GM10847 (cell line): ENCODE measurements around the gene WNK1.

Experiments
- POLR2A ChIP-seq: IDR thresholded peaks from 2 replicates; pipeline ENCODE4 v1.6.1; 2011; ENCODE audit not compliant: insufficient read length; ENCODE audit errors: extremely low read depth

The WNK1 gene

GRCh38 chr12:865614-866013, 113.2 kb downstream of the WNK1 start:
- no peak for TF ChIP-seq POLR2A

DNA sequence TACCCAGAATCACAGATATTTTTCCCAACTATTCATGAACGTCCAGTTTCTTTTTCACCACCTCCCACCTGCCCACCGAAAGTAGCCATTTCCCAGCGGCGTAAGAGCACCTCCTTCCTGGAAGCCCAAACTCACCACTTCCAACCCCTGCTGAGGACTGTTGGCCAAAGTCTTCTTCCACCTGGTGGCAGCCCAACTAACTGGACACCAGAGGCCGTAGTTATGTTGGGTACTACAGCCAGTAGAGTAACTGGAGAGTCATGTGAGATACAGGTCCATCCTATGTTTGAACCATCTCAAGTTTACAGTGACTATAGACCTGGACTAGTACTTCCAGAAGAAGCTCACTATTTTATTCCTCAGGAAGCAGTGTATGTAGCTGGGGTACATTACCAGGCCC, 115.5 kb downstream of the WNK1 start:
- no peak for TF ChIP-seq POLR2A

GRCh38 chr12:868722-869121, 116.3 kb downstream of the WNK1 start:
- no peak for TF ChIP-seq POLR2A

- no peak for TF ChIP-seq POLR2A
Measured at GRCh38 chr12:870378-870777, 118.0 kb downstream of the WNK1 start.

DNA sequence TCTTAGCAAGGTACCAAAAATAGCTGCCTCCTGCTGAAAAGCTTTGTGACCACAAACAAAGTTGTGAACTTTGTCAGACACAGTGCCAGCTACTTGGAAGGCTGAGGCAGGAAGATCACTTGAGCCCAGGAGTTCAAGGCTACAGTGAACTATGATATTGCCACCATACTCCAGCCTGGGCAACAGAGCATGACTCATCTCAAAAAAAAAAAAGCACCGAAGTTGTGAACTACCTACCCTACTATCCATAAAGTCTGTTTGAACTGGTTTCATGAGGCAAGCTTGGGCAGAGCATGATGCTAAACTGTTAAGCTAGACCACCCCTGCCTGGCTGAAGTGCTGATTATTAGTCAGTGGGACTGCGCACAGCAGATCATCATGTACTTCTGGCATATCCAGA, 121.6 kb downstream of the WNK1 start:
- no peak for TF ChIP-seq POLR2A

- TF ChIP-seq POLR2A = no peak
Measured at GRCh38 chr12:879641-880040, 127.3 kb downstream of the WNK1 start.

GRCh38 chr12:880656-881055, 128.3 kb downstream of the WNK1 start:
- no peak for TF ChIP-seq POLR2A

GRCh38 chr12:884746-885414, 132.5 kb downstream of the WNK1 start:
- no peak for TF ChIP-seq POLR2A

DNA sequence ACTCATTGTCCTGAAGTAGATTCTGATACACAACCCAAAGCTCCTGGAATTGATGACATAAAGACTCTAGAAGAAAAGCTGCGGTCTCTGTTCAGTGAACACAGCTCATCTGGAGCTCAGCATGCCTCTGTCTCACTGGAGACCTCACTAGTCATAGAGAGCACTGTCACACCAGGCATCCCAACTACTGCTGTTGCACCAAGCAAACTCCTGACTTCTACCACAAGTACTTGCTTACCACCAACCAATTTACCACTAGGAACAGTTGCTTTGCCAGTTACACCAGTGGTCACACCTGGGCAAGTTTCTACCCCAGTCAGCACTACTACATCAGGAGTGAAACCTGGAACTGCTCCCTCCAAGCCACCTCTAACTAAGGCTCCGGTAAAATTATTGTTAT, 133.3 kb downstream of the WNK1 start:
- no peak for TF ChIP-seq POLR2A

- TF ChIP-seq POLR2A = no peak
Measured at GRCh38 chr12:886206-886605, 133.8 kb downstream of the WNK1 start.

GRCh38 chr12:894226-894625, 141.8 kb downstream of the WNK1 start:
- TF ChIP-seq POLR2A = no peak

- TF ChIP-seq POLR2A = no peak
Measured at GRCh38 chr12:896031-896430, 143.7 kb downstream of the WNK1 start.

GRCh38 chr12:897386-897785, 145.0 kb downstream of the WNK1 start:
- TF ChIP-seq POLR2A = no peak

- TF ChIP-seq POLR2A = no peak
Measured at GRCh38 chr12:902581-902980, 150.2 kb downstream of the WNK1 start.

GRCh38 chr12:903055-903454, 150.7 kb downstream of the WNK1 start:
- TF ChIP-seq POLR2A = no peak

DNA sequence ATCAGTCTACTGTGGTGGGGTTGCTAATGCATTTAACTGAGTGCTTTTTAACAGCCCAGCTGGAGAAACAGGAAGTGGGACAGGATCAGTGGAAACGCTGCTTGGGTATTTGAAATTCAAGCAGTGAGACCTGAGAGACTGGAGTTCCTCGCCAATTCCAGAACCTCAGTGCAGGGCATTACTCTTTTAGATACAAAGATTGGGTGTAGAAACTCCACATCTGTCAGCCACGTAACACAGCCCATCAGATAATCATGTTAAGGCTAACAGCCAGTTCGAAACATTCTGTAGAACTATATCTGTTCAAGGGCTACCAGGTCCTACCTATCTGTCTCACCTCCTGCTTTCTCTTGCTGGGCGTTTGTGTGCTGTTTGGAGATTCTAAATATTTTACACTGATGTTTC, 151.6 kb downstream of the WNK1 start:
- no peak for TF ChIP-seq POLR2A

DNA sequence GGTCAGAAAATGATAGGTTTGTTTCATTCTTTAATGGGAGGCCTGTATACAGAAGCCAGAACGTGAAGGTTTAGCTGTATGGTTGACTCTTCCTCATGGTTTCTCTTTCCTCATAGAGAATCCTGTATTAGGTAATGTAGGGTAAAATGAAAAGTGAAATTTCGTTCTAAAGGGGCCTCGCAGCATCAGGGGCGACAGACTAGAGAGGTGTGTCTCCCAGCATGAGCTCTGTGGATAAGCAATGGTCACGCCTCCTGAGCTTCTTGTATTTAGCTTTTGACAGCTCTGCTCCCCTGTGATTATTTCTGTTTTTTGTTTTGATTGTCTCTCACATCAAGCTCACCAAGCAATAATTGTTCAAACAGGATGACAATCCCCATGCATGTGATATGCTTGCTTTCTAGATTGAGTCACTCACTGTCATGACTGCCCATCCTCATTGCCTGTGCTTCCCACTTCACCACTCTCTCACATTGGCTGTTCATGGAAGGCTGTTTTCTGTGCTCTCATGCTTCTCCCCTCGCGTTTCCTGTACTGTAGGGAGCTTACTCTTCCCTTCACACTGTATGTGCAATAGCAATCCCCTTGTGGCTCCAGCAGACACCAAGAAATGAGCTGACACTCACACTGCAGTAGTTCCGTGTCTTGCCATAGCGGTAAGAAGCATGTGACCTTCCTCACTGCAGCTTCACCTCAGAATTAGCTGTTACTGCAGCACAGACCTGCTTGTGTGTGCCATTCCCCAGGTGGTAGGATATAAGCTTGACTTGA, 153.1 kb downstream of the WNK1 start:
- TF ChIP-seq POLR2A = no peak
